Bronchial epithelial cell (primary cell): ENCODE data around the gene GLB1L3. TPM values are rescaled to one million over a fixed set of nuclear protein-coding genes. Genes with fewer than 3 reads are reported as not detected.

ENCODE experiments used
- DNase-seq: peaks from one replicate; pipeline ENCODE4 v3.0.0-alpha.2; 2010; ENCODE audit warnings: low read depth
- FAIRE-seq: peaks from 2 replicates; lab custom pipeline; 2011; peaks lifted over from hg19 to GRCh38; lab: Jason Lieb, UNC
- H3K27me3 ChIP-seq: 2 replicates; pipeline ENCODE4 v1.5.1; 2011; ENCODE audit warnings: low read length; ENCODE audit not compliant: control insufficient read depth, insufficient read depth
- H3K36me3 ChIP-seq: 2 replicates; pipeline ENCODE4 v1.5.1; 2011; ENCODE audit warnings: low read length; ENCODE audit not compliant: control insufficient read depth, insufficient read depth
- H3K4me3 ChIP-seq: 2 replicates; pipeline ENCODE4 v1.5.1; 2011; ENCODE audit warnings: mild to moderate bottlenecking, low read depth, low read length, control low read depth
- total RNA-seq: library from RNA; depleted of rRNA; stranded (reverse); fragments of >200 nt; gene quantifications from 2 replicates; pipeline ENCODE4 v1.2.1, GENCODE V29; 2014
- TF ChIP-seq, protein P1 (sequence below): IDR thresholded peaks from 2 replicates; pipeline ENCODE4 v1.5.1; 2011; ENCODE audit warnings: mild to moderate bottlenecking, moderate library complexity, low read length, control low read depth, inconsistent platforms; ENCODE audit not compliant: insufficient read depth, severe bottlenecking

Gene GLB1L3
- total RNA-seq, 1 donor from 2014 or later, result 2.1 TPM

DNA sequence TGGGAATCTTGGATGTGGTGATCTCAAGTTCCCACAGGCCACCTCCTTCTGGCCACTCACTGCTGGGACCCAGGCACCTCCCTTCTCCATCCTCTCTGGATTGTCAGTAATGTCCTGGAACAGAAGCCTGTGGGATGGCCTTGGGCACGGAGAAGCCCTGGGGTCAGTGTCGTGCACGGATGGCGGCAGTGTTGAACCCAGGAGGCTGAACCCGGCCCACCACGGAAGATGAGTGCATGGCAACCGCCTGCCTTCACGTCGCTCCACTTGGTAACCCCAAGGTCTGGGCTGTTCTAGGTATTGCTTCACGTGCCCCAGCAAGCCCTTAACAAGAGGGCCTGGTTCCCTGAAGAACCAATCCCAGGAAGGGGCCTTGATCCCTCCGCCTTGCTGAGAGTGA is 30.1 kb upstream of the GLB1L3 start:
- TF ChIP-seq, protein P1, sequence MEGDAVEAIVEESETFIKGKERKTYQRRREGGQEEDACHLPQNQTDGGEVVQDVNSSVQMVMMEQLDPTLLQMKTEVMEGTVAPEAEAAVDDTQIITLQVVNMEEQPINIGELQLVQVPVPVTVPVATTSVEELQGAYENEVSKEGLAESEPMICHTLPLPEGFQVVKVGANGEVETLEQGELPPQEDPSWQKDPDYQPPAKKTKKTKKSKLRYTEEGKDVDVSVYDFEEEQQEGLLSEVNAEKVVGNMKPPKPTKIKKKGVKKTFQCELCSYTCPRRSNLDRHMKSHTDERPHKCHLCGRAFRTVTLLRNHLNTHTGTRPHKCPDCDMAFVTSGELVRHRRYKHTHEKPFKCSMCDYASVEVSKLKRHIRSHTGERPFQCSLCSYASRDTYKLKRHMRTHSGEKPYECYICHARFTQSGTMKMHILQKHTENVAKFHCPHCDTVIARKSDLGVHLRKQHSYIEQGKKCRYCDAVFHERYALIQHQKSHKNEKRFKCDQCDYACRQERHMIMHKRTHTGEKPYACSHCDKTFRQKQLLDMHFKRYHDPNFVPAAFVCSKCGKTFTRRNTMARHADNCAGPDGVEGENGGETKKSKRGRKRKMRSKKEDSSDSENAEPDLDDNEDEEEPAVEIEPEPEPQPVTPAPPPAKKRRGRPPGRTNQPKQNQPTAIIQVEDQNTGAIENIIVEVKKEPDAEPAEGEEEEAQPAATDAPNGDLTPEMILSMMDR, result no peak
- peaks cover 20% of the 10 kb centered on the region for H3K36me3 ChIP-seq
- no peaks in the 10 kb centered on the region for H3K27me3 ChIP-seq
- DNase-seq (no peak), FAIRE-seq (no peak)
- H3K4me3 ChIP-seq, result no peak overlapping the region

GRCh38 chr11:134246678-134247077 is 29.5 kb upstream of the GLB1L3 start:
- no peaks in the 10 kb centered on the region for H3K27me3 ChIP-seq
- no peak for FAIRE-seq
- no peak for DNase-seq
- no peak overlapping the region for H3K4me3 ChIP-seq
- H3K36me3 ChIP-seq, result peaks cover 18% of the 10 kb centered on the region
- TF ChIP-seq, protein P1, result no peak

GRCh38 chr11:134248910-134249480 is 27.2 kb upstream of the GLB1L3 start:
- FAIRE-seq, result no peak
- TF ChIP-seq, protein P1, result no peak
- Histone ChIP-seq H3K27me3 (no peaks in the 10 kb centered on the region), H3K4me3 (no peak overlapping the region), H3K36me3 (peaks cover 14% of the 10 kb centered on the region)
- no peak for DNase-seq

- H3K4me3 ChIP-seq, result no peak overlapping the region
- peaks cover 12% of the 10 kb centered on the region for H3K36me3 ChIP-seq
- H3K27me3 ChIP-seq, result no peaks in the 10 kb centered on the region
- FAIRE-seq (no peak), DNase-seq (no peak)
- TF ChIP-seq, protein P1, result no peak
These were observed 25.9 kb upstream of the GLB1L3 start for GRCh38 chr11:134250246-134250645.

DNA sequence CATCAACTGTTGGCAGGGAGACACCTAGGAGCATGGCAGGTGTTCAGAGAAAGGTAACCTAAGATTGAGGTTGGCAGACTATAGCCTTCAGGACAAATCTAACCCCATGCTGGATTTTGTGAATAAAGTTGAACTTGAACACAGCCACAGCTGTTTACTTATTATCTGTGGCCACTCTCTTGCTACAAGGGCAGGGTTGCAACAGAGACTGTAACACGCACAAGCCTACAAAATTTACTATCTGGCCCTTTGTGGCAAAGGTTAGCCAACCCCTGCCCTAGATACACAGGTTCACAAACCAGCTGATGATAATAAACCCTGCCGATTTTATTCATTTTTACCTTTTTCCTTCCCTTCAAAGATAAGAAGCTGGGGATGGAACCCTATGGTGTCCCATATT is 25.5 kb upstream of the GLB1L3 start:
- Histone ChIP-seq H3K36me3 (peaks cover 11% of the 10 kb centered on the region), H3K4me3 (no peak overlapping the region), H3K27me3 (no peaks in the 10 kb centered on the region)
- FAIRE-seq, result no peak
- DNase-seq, result no peak
- TF ChIP-seq, protein P1, result no peak
